ENCODE data around the gene ANKRD55. TPM values are rescaled to one million over a fixed set of nuclear protein-coding genes. Genes with fewer than 3 reads are reported as not detected.

Gene ANKRD55
- total and polyA plus RNA-seq, 9 of the 15 experiments (the other 6 are each of a cell fraction or from before 2014, with no cell fraction given) = 3.4 to 10.6 (median 6.5) TPM

GRCh38 chr5:56190497-56190896 is 42.6 kb downstream of the ANKRD55 start (continued):
- TF ChIP-seq REST (IDR thresholded peaks at IDR 0.05; ENCODE audit: borderline replicate concordance) (no peak), REST (CRISPR knock-in tag; IDR thresholded peaks at IDR 0.05; ENCODE audit: low read depth) (no peak), DMBX1 (CRISPR knock-in tag; IDR thresholded peaks at IDR 0.05; ENCODE audit: borderline replicate concordance) (no peak), ZBTB7A (IDR thresholded peaks at IDR 0.05; ENCODE audit: borderline replicate concordance, control insufficient read depth, low read depth, low read length) (no peak), CBX8 (IDR thresholded peaks at IDR 0.05; ENCODE audit: borderline replicate concordance, extremely low read depth, low read depth, low read length, poor library complexity, severe bottlenecking) (no peak), ZNF766 (CRISPR knock-in tag; conservative IDR thresholded peaks at IDR 0.05) (no peak), BRF1 (IDR thresholded peaks at IDR 0.05; ENCODE audit: borderline replicate concordance, extremely low read depth, insufficient read length) (no peak), ZBTB49 (CRISPR knock-in tag; IDR thresholded peaks at IDR 0.05; ENCODE audit: borderline replicate concordance) (no peak), ZNF444 (CRISPR knock-in tag; IDR thresholded peaks at IDR 0.05) (no peak), MAZ (CRISPR knock-in tag; conservative IDR thresholded peaks at IDR 0.05 in 1 of 2, IDR thresholded peaks at IDR 0.05 in 1 of 2) (no peak), VEZF1 (CRISPR knock-in tag; IDR thresholded peaks at IDR 0.05) (no peak)

Data from K562 (cell line).